Measurements from ENCODE around the gene DNAJC7.
A peak's percentile ranks its signal among the peaks of the same experiment; 100 is the strongest.
"Not testable (repeated sequence)": the region's sequence is repeated elsewhere in the genome, so short reads cannot be mapped to it uniquely, and the experiment has no call there.

Gene DNAJC7

DNA sequence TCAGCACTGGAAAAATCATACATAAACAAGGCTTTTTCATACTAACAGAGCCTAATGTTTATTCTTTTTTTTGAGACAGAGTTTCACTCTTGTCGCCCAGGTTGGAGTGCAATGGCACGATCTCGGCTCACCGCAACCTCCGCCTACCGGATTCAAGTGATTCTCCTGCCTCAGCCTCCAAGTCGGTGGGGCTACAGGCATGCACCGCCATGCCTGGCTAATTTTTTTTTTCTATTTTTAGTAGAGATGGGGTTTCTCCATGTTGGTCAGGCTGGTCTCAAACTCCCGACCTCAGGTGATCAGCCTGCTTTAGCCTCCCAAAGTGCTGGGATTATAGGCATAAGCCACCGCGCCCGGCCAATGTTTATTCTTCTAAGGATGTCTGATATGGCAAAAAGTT lies 3.5 kb downstream of the DNAJC7 start:
- not testable (repeated sequence) for FAIRE-seq; DNase-seq (ENCODE audit: insufficient read length, low spot score)

GRCh38 chr17:42012363-42012762 lies 4.9 kb downstream of the DNAJC7 start:
- not testable (repeated sequence) for FAIRE-seq; DNase-seq (ENCODE audit: insufficient read length, low spot score)

DNA sequence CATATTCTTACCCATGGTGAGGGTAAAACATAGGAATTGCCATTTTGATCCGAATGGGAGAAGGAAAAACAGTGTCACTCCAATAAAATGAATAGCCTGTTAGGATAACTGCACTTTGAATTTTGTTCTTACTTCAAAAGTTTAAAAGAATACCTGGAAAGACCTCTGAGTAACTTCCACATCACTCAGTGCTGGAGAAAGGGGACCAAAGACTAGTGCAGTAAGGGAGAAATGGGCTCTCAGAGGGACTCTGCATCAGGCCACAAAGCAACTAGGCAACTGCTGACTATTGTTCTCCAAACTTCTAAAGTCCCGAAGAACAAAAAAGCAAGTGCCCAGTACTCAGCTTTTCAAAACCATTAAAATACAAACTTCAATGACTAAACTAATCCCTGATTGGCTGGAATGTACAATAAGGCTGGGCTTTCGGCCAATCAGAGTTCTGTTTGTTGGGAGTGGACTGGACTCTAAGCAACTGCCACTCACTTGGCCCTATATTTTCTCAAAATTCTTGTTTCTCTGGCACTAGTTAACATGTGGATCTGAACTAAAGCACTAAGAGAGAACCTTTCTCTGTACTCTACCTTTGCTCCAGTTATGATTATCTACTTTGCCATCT lies 6.2 kb downstream of the DNAJC7 start:
- FAIRE-seq, result no peak
- DNase-seq (ENCODE audit: insufficient read length, low spot score), result peak; percentile 63

GRCh38 chr17:42010266-42010680 lies 7.0 kb downstream of the DNAJC7 start:
- FAIRE-seq; DNase-seq (ENCODE audit: insufficient read length, low spot score): not testable (repeated sequence)

- no peak for FAIRE-seq
- no peak for DNase-seq (ENCODE audit: insufficient read length, low spot score)
Observed at GRCh38 chr17:42009170-42009569, 8.1 kb downstream of the DNAJC7 start.

- DNase-seq (ENCODE audit: insufficient read length, low spot score), result no peak
- no peak for FAIRE-seq
Observed at GRCh38 chr17:42005166-42005565, 12.1 kb downstream of the DNAJC7 start.

DNA sequence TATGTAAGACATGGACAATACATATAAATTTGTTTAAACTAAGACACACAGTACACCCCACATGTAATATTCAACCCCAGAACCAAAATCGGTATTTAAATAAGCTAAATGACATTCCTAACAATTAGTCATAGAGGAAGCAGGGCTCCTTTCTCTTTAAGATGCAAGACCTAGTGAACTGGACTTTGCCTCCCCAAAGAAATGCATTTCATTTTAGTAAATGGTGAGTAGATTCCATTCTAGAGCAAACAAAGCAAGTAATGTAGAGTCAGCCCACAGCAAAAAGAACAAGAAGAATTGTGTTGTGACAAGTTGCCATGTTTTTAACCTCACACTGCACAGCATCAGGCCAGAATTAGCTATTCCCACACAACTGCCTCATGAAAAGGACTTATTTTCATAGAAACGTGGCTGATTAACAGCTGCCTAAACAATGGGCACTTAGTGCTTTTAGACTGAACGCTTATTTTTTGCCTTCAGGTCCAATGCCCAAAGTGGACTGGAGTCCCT lies 14.4 kb downstream of the DNAJC7 start:
- DNase-seq (ENCODE audit: insufficient read length, low spot score), result no peak

GRCh38 chr17:42002175-42002791 lies 15.0 kb downstream of the DNAJC7 start:
- no peak for FAIRE-seq
- DNase-seq (ENCODE audit: insufficient read length, low spot score), result no peak

More for the DNA sequence above, 14.4 kb downstream of the DNAJC7 start:
- FAIRE-seq, result no peak

DNA sequence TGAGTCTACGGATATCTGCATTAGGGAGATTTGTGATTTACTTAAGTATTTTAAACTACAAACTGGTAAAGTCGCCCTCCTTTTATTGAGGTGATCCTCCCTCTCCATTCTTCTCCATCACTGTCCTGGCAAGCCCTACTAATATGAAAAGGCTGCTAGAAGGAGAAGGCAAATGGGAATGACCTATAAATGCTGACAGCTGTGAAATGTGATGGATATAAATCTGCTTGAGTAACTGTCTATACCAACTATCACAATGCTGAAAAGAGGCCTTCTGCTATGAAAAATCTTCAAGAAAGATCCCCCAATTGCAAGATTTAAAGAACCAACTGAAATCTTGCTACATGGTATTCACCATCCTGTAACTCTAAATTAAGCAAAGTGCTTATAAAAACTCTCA lies 15.5 kb downstream of the DNAJC7 start:
- FAIRE-seq (no peak), DNase-seq (ENCODE audit: insufficient read length, low spot score) (no peak)

- FAIRE-seq, result no peak
Observed at GRCh38 chr17:42000413-42001133, 16.7 kb downstream of the DNAJC7 start.

GRCh38 chr17:41998497-41998896 lies 18.7 kb downstream of the DNAJC7 start:
- no peak for DNase-seq (ENCODE audit: insufficient read length, low spot score)
- FAIRE-seq, result no peak

More at GRCh38 chr17:42000413-42001133, 16.7 kb downstream of the DNAJC7 start:
- no peak for DNase-seq (ENCODE audit: insufficient read length, low spot score)

DNA sequence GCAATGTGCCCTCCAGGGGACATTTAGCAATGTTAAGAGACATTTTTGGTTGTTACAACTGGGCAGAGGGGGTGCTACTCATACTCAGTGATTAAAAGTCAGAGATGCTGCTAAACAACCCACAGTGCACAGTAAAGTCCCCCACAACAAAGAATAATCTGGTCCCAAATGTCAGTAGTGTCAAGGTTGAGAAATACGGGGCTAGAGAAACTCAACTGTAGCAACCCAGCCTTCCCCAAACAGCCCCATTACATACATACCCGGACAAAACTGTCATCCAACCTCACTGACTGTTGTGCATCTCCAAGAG lies 20.4 kb downstream of the DNAJC7 start:
- FAIRE-seq, result peak; percentile 31
- DNase-seq (ENCODE audit: insufficient read length, low spot score), result no peak

GRCh38 chr17:41992576-41992975 lies 24.7 kb downstream of the DNAJC7 start:
- FAIRE-seq (no peak), DNase-seq (ENCODE audit: insufficient read length, low spot score) (no peak)

- no peak for DNase-seq (ENCODE audit: insufficient read length, low spot score)
- FAIRE-seq, result peak; percentile 54
Observed at GRCh38 chr17:41989702-41990419, 27.4 kb downstream of the DNAJC7 start.

GRCh38 chr17:41988418-41988817 lies 28.8 kb downstream of the DNAJC7 start:
- DNase-seq (ENCODE audit: insufficient read length, low spot score) (no peak), FAIRE-seq (no peak)

- FAIRE-seq (no peak), DNase-seq (ENCODE audit: insufficient read length, low spot score) (no peak)
Observed at GRCh38 chr17:41987642-41988041, 29.6 kb downstream of the DNAJC7 start.

DNA sequence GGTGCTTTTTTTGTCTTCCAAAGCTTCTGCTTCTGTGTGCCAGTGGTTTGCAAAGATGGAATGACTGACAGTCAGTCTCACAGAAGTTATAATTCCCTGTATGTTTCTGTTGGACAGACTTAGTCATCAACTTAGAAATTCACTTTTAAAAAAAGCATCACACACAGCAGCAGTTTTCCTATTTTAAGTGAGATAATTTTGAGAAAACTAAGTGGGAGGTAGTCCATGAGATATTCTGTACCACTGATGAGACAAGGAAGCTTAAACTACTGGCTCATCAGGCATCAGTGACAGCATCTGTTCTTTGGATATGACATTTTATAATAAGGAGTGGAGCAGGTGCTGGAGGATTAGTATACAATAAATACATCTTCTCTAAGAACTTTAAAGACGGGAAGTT lies 30.6 kb downstream of the DNAJC7 start:
- DNase-seq (ENCODE audit: insufficient read length, low spot score) (no peak), FAIRE-seq (no peak)

DNA sequence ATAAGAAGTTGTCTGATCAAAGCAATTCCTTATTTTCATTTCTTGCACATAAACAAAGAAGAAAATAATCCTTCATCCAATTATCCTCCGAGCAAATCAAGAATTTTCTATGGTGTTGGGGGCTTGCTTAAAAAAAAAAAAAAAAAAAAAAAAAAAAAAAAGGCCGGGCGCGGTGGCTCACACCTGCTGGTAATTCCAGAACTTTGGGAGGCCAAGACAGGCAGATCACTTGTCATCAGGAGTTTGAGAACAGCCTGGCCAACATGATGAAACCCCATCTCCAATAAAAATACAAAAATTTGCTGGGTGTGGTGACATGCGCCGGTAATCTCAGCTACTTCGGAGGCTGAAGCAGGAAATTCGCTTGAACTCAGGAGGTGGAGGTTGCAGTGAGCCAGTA lies 31.3 kb downstream of the DNAJC7 start:
- DNase-seq (ENCODE audit: insufficient read length, low spot score) (no peak), FAIRE-seq (no peak)

GRCh38 chr17:41984454-41984853 lies 32.8 kb downstream of the DNAJC7 start:
- DNase-seq (ENCODE audit: insufficient read length, low spot score), result no peak
- no peak for FAIRE-seq

GRCh38 chr17:41982026-41982760 lies 35.0 kb downstream of the DNAJC7 start:
- DNase-seq (ENCODE audit: insufficient read length, low spot score) (no peak), FAIRE-seq (no peak)
